GM04503 (cell line): Measurements from ENCODE around the gene GALT.
"Not testable (repeated sequence)": the region's sequence is repeated elsewhere in the genome, so short reads cannot be mapped to it uniquely, and the experiment has no call there.

ENCODE experiments used
- DNase-seq: peaks from one replicate; pipeline ENCODE4 v3.0.0-alpha.2; 2012; ENCODE audit warnings: low read depth

Gene GALT

GRCh38 chr9:34627716-34628655 lies 18.5 kb upstream of the GALT start:
- no peak for DNase-seq

DNA sequence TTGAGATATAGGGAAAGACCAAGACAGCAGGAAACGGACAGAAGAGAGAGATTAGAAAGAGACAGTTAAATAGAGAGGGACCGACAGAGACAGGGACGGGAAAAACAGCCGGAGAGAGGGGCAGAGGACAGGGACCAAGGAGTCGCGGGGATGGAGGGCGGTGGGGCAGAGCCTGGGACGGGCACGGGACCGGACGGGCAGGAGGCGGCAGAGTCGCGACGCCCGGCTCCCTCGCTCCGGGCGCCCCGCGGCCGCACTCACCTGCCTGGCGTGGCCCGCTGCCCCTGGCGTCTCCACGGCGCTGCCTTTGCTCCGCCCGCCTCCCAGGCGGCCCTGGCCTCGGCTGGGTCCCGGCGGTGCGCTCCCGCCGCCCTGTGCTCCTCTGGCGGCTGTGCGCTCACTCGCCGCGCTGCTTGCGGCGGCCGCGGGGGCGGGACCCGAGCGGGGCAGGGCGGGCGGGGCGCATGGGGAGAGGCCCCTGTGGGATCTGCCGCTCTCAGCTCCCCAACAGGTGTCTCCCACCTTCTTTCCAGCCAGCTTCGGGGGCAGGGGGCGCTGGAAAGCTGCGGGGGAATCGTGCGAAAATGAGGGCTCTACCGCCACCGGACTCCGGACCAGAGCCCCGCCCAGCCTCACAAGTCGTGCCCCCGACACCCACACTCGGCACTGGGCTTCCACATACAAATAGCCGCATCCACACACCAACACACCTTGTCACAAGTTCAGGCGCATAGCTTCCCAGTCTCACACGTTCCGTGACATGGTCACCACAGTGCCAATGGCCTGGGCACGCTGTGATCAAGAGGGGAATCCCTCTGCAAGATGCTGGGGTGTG lies 17.6 kb upstream of the GALT start, which contains the start of gene ARID3C:
Gene ARID3C (minus strand): TSS at position 411 of the 835 bp plus-strand sequence. CDS start 1,052 bp downstream, outside the sequence.
- no peak for DNase-seq

- DNase-seq, result no peak
These were observed 17.0 kb upstream of the GALT start for GRCh38 chr9:34629491-34629808.

DNA sequence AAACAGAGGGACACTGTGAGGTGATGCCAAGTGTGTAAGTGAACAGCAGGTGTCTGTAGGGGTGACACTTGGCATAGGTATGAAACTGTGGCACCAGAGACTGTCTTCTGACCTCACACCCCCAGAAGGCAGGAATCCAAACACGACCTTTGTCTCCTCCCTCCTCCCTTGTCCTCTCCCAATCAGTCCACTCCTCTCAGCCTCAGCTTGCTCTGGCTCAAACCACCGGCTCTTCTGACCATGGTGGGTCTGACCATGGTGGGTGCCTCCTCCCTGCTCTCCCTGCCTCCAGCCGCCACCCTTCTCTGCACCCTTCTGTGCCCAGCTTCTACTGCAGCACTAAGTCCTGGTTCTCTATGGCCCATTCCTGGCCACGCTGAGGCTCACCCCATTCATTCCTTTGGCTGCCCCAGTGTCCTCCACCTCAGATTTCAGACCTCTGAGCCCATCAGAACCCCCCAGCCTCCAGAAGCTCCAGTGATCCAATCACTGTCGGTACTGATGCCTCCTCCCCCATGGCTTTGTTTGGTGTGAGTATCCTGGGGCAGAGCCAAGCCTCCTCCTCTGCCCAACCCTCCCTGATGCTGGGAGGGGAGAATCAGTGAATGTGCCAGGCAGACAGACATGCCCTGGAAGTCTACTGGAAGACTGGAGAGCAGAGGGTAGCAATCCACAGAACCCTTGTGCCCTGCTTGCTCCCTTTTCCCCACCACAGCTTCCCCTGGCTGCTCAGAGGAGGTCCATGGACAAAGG lies 15.9 kb upstream of the GALT start:
- DNase-seq, result no peak

GRCh38 chr9:34633166-34633565 lies 13.3 kb upstream of the GALT start:
- DNase-seq, result no peak

GRCh38 chr9:34633851-34634550 lies 12.5 kb upstream of the GALT start:
- DNase-seq, result no peak

GRCh38 chr9:34634551-34635248 lies 11.8 kb upstream of the GALT start:
- no peak for DNase-seq

GRCh38 chr9:34635556-34635955 lies 10.9 kb upstream of the GALT start:
- no peak for DNase-seq

DNA sequence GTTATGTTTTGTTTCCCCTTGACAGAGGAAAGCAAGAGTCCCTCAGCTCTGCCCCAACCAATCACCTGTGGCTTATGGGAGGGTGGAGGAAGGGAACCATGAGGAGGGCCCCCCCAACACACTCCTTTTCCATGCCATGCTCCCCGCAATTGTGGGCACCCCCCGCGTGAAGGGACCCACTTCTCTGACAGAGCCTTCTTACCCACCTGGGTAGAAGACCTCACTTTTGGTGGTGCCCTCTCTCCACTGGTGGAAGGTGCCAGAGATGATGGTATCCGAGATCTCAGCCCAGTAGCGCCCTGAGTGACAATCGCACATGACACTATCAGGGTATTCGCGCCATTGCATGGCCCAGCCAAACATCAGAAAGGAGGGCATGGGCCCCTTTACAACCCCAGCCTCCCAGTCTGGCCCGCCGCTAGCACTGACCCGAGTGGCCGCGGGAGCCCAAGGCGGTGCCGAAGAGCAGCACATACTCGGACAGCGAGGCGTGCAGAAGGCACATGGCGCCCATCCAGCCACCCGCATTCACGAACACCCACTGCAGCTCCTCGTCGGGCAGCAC lies 9.6 kb upstream of the GALT start:
- DNase-seq, result no peak

DNA sequence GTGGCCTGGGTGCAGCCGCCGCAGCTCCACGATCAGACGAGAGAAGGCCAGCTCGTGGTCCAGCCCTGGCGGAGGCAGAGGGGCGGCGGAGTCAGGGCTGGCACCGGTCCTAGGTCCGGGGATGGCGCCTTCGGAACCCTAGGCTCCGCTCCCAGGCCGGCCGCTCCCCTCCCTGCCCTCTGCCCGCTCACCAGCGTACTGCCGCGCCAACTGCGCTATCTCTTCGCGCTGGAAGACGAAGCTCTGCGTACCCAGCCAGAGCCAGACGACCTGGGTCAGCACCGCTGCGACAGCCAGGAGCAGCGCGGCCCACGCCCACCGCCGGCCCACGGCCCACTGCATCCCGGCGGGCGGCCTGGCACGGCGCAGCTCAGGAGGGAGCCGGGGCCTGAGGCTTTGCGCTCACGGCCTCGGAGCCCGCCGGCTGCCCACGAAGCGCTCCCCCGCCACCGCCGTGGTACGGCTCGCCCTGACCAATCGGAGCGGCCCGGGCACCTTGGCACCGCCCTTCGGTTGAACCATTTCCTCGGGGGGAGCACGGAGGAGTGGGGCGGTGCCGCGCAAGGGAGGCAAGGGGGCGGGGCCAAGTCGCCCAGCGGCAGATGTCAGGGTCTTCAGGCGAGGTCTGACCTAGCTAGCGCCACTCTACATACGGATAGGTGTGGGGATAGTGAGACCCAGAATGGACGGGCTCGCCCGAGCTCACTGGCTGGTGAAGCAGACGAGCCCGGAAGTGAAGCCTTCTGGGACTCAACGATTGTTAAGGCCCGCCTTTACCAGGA lies 8.9 kb upstream of the GALT start, which contains the start of gene SIGMAR1:
Gene SIGMAR1 (minus strand): TSS at position 432 of the 782 bp plus-strand sequence. CDS start 90 bp downstream, at position 342.
- DNase-seq, result no peak

DNA sequence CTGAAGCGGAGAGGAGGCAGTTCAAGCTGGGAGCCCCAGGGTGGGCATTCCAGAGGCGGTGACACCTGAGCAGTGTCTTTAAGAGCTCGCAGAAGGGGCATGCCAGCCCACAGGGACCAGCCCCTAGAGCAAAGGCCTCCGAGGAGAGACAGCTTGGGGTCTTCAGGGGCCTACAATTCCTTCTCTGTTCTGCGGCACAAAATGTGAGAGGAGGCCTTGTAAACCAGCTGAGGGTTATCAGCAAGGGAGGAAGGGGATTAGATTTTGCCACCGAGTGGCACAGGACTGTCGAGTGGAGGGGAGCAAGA lies 8.4 kb upstream of the GALT start:
- no peak for DNase-seq

- not testable (repeated sequence) for DNase-seq
These were observed 7.2 kb upstream of the GALT start for GRCh38 chr9:34639322-34639721.

DNA sequence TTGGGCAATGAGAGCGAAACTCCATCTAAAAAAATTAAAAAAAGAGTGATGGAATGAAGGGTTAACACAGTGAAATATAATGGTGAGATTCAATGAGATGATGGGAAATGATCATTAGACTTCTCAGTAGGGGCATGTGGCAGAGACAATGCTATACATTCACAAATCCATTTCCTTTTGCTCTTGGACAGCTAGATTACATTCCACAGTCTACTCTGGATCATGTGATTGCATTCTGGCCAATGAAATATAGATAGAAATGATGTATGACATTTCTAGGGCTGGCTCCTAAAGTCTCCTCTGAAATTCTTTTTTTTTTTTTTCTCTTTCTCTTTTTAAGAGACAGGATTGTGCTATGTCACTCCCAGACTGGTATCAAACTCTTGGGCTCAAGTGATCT lies 3.8 kb upstream of the GALT start:
- no peak for DNase-seq

DNA sequence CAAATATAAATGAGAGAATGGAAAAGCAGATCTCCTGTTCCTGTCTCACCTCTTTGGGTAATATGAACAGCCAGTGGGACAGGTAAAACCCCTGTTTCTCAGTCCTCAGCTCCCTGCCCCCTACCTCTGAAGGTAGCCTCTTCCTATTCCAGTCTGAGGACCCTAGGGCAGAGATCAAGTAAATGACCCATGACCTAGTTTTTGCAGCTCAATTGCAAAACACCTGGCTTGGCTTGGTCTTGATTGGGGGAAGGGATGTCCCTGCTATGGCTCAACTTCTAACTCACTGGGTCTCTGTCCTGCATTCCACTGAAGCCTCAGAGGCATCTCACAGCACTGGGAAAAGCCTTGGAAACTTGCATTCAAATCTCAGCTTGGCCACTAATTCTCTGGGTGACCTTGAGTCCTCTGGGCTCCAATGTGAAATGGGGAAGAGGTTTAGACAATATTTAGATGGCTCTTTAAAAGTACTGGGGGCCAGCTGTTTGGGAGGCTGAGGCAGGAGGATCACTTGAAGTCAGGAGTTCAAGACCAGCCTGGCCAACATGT lies 1.6 kb upstream of the GALT start:
- no peak for DNase-seq

DNA sequence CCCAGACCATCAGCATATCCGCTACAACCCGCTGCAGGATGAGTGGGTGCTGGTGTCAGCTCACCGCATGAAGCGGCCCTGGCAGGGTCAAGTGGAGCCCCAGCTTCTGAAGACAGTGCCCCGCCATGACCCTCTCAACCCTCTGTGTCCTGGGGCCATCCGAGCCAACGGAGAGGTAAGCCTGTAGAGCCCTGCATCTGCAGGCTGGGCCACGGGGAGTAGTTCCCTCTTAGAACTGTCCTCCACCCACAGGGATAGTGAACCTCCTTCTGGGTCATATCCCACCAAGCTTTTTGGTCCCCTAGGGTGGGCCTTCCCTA lies 569 bp downstream of the GALT start:
- no peak for DNase-seq

GRCh38 chr9:34647651-34648050 lies 1.2 kb downstream of the GALT start:
- DNase-seq, result no peak

DNA sequence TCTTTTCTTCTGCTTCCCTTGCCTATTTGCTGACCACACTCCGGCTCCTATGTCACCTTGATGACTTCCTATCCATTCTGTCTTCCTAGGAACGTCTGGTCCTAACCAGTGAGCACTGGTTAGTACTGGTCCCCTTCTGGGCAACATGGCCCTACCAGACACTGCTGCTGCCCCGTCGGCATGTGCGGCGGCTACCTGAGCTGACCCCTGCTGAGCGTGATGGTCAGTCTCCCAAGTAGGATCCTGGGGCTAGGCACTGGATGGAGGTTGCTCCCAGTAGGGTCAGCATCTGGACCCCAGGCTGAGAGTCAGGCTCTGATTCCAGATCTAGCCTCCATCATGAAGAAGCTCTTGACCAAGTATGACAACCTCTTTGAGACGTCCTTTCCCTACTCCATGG lies 2.2 kb downstream of the GALT start:
- no peak for DNase-seq

GRCh38 chr9:34650816-34651215 lies 4.3 kb downstream of the GALT start:
- no peak for DNase-seq

DNA sequence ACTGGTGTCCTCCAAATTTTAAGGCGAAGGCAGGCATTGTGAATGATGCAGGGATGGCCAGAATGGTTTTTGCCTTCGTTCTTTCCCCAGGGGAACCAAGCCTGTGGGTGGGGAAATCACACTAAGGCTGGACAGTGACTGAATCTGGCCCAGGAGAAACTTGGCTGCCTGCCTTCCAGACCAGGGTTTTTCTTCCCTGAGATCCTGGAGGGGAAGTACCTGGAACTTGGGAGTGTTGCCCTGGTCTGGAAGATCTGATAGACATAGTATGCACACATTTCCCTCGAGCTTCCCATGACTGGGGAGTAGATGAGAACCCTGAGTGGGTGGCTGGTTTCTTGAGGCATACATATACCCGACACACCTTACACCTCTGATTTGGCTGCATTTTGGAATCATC lies 4.8 kb downstream of the GALT start:
- DNase-seq, result no peak
